Liver (tissue), 9 donors: ENCODE results near the gene BFSP1. TPM values are rescaled to one million over a fixed set of nuclear protein-coding genes. Genes with fewer than 3 reads are reported as not detected.

ENCODE experiments used
- DNase-seq: peaks from one replicate; pipeline ENCODE4 v3.0.0-alpha.2; 2017; ENCODE audit warnings: low spot score
- H3K27ac ChIP-seq, 2 donors: one replicate each; pipeline ENCODE4 v1.7.0; 2013; ENCODE audit warnings: inconsistent platforms in 2 of 2, low read length in 2 of 2, control low read depth in 1 of 2, low read depth in 1 of 2, mild to moderate bottlenecking in 1 of 2
- H3K27me3 ChIP-seq, 4 donors: one replicate each; pipeline versions ENCODE4 v1.6.1 to v1.7.0; 2013; ENCODE audit warnings: low read length in 3 of 4, inconsistent platforms in 1 of 4, mild to moderate bottlenecking in 1 of 4, moderate library complexity in 1 of 4; ENCODE audit not compliant: control insufficient read depth in 4 of 4, insufficient read depth in 4 of 4
- H3K36me3 ChIP-seq, 4 donors: one replicate each; pipeline versions ENCODE4 v1.6.1 to v1.7.0; 2013; ENCODE audit warnings: low read length in 3 of 4, mild to moderate bottlenecking in 3 of 4, low read depth in 1 of 4, moderate library complexity in 1 of 4; ENCODE audit not compliant: control insufficient read depth in 4 of 4, insufficient read depth in 3 of 4
- H3K4me1 ChIP-seq, 4 donors: one replicate each; pipeline versions ENCODE4 v1.6.1 to v1.7.0; 2013; ENCODE audit warnings: low read length in 3 of 4, mild to moderate bottlenecking in 3 of 4, moderate library complexity in 1 of 4; ENCODE audit not compliant: control insufficient read depth in 4 of 4, insufficient read depth in 4 of 4
- H3K4me3 ChIP-seq, 3 donors: one replicate each; pipeline versions ENCODE4 v1.6.1 to v1.7.0; 2013; ENCODE audit warnings: low read length in 3 of 3, control low read depth in 1 of 3, low read depth in 1 of 3, mild to moderate bottlenecking in 1 of 3
- H3K9ac ChIP-seq, 2 donors: one replicate each; pipeline ENCODE4 v1.7.0; 2013; ENCODE audit warnings: low read length in 2 of 2, mild to moderate bottlenecking in 2 of 2, moderate library complexity in 2 of 2, control low read depth in 1 of 2, low read depth in 1 of 2
- H3K9me3 ChIP-seq, 4 donors: one replicate each; pipeline versions ENCODE4 v1.6.1 to v1.7.0; 2013; ENCODE audit warnings: low read length in 3 of 4; ENCODE audit not compliant: control insufficient read depth in 4 of 4
- EGR1 ChIP-seq, 2 donors: IDR thresholded peaks; 2 replicates each; pipeline ENCODE4 v1.6.1; 2016 to 2018; ENCODE audit warnings: antibody characterized with exemption in 2 of 2, low read depth in 2 of 2
- FOXA1 ChIP-seq: IDR thresholded peaks from 2 replicates; pipeline ENCODE4 v1.6.1; 2016; ENCODE audit warnings: antibody characterized with exemption
- FOXA2 ChIP-seq: IDR thresholded peaks from 2 replicates; pipeline ENCODE4 v1.6.1; 2016; ENCODE audit warnings: antibody characterized with exemption
- GABPA ChIP-seq, 2 donors: IDR thresholded peaks in 1 of 2; conservative IDR thresholded peaks in 1 of 2; 2 replicates each; pipeline ENCODE4 v1.6.1; 2016; ENCODE audit warnings: antibody characterized with exemption in 2 of 2, mild to moderate bottlenecking in 1 of 2, moderate library complexity in 1 of 2
- HNF4A ChIP-seq, 2 donors: conservative IDR thresholded peaks; 2 replicates each; pipeline ENCODE4 v1.6.1; 2016; ENCODE audit warnings: antibody characterized with exemption in 2 of 2, mild to moderate bottlenecking in 2 of 2
- HNF4G ChIP-seq: IDR thresholded peaks from 2 replicates; pipeline ENCODE4 v1.6.1; 2016; ENCODE audit warnings: antibody characterized with exemption
- JUND ChIP-seq, 2 donors: IDR thresholded peaks; 2 replicates each; pipeline ENCODE4 v1.6.1; 2016; ENCODE audit warnings: antibody characterized with exemption in 2 of 2
- NR2F2 ChIP-seq: IDR thresholded peaks from 2 replicates; pipeline ENCODE4 v1.6.1; 2016; ENCODE audit warnings: antibody characterized with exemption
- RAD21 ChIP-seq, 2 donors: IDR thresholded peaks; 2 replicates each; pipeline ENCODE4 v1.6.1; 2016; ENCODE audit warnings: antibody characterized with exemption in 2 of 2, mild to moderate bottlenecking in 2 of 2
- REST ChIP-seq: IDR thresholded peaks from 2 replicates; pipeline ENCODE4 v1.6.1; 2016; ENCODE audit warnings: antibody characterized with exemption, mild to moderate bottlenecking
- RXRA ChIP-seq, 2 donors: IDR thresholded peaks; 2 replicates each; pipeline ENCODE4 v1.6.1; 2017 to 2018; ENCODE audit warnings: antibody characterized with exemption in 2 of 2, mild to moderate bottlenecking in 1 of 2
- SP1 ChIP-seq: IDR thresholded peaks from 2 replicates; pipeline ENCODE4 v1.6.1; 2018; ENCODE audit warnings: antibody characterized with exemption, mild to moderate bottlenecking
- TAF1 ChIP-seq: conservative IDR thresholded peaks from 2 replicates; pipeline ENCODE4 v1.6.1; 2016; ENCODE audit warnings: antibody characterized with exemption, mild to moderate bottlenecking
- YY1 ChIP-seq: IDR thresholded peaks from 2 replicates; pipeline ENCODE4 v1.6.1; 2016; ENCODE audit warnings: antibody characterized with exemption, mild to moderate bottlenecking
- ZBTB33 ChIP-seq: IDR thresholded peaks from 2 replicates; pipeline ENCODE4 v1.6.1; 2016; ENCODE audit warnings: antibody characterized with exemption
- WGBS: extraction: QIAGEN DNeasy Blood & Tissue Kit; methylation state at CpG from one replicate; pipeline ENCODE4 v1.1.7; 2013; 5-methylcytosine and 5-hydroxymethylcytosine counted together
- polyA plus RNA-seq, 2 donors: library from polyadenylated mRNA; stranded (reverse) in 1 of 2; unstranded in 1 of 2; fragments of 200-250 nt in 1 of 2; fragments of >200 nt in 1 of 2; fragmentation: Nextera tagmentation in 1 of 2; extraction: Ambion mirVana in 1 of 2; gene quantifications; one replicate each; pipeline versions ENCODE4 v1.2.1 to v1.2.3, GENCODE V29; 2013 to 2015
- total RNA-seq, 2 donors: library from RNA; depleted of rRNA; stranded (reverse); fragments of >200 nt; gene quantifications; one replicate each; pipeline ENCODE4 v1.2.3, GENCODE V29; 2014
- TF ChIP-seq, protein P1 (sequence below): fragments of 150-350 bp; IDR thresholded peaks from 2 replicates; pipeline ENCODE4 v1.5.1; 2017; ENCODE audit warnings: improper control_type of control experiment, low read depth, low read length; ENCODE audit not compliant: missing input control
- TF ChIP-seq, protein P2 (sequence below): IDR thresholded peaks from 2 replicates; pipeline ENCODE4 v1.6.1; 2016; ENCODE audit warnings: antibody characterized with exemption
- TF ChIP-seq, protein P3 (sequence below): IDR thresholded peaks from 2 replicates; pipeline ENCODE4 v1.6.1; 2016; ENCODE audit warnings: antibody characterized with exemption
- donor health status: healthy.
- donor health status: healthy.
- donor health status: healthy.
- donor health status: healthy.
- donor health status: healthy.

BFSP1 gene
- total and polyA plus RNA-seq, 4 donors: 0.14 to 0.28 (median 0.21) TPM

DNA sequence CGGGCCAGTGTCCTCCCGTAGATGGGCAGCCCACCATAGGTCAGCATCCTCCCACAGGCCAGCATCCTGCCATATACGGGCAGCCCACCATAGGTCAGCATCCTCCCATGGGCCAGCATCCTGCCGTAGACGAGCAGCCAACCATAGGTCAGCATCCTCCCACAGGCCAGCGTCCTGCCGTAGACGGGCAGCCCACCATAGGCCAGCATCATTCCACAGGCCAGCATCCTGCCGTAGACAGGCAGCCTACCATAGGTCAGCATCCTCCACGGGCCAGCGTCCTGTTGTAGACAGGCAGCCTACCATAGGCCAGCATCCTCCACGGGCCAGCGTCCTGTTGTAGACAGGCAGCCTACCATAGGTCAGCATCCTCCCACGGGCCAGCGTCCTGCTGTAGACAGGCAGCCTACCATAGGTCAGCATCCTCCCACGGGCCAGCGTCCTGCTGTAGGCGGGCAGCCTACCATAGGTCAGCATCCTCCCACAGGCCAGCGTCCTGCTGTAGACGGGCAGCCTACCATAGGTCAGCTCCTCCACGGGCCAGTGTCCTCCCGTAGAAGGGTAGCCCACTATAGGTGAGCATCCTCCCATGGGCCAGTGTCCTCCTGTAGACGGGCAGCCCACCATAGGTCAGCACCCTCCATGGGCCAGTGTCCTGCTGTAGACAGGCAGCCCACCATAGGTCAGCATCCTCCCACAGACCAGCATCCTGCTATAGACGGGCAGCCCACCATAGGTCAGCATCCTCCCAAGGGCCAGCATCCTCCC, 62.9 kb downstream of the BFSP1 start:
- WGBS: 89% methylated on average over 24 of the region's 24 CpGs

GRCh38 chr20:17467120-17467655, 64.0 kb downstream of the BFSP1 start:
- no peaks in the 10 kb centered on the region for H3K4me1 ChIP-seq
- H3K4me3 ChIP-seq: no peak overlapping the region
- TF ChIP-seq NR2F2 (no peak), TAF1 (no peak), RXRA (IDR thresholded peaks at IDR 0.05) (no peak), FOXA2 (no peak), SP1 (no peak), EGR1 (IDR thresholded peaks at IDR 0.05; ENCODE audit: low read depth in 2 of 2) (no peak), HNF4A (conservative IDR thresholded peaks at IDR 0.05) (no peak), RAD21 (IDR thresholded peaks at IDR 0.05) (no peak), YY1 (no peak), ZBTB33 (no peak), HNF4G (no peak)
- TF ChIP-seq, protein P1, sequence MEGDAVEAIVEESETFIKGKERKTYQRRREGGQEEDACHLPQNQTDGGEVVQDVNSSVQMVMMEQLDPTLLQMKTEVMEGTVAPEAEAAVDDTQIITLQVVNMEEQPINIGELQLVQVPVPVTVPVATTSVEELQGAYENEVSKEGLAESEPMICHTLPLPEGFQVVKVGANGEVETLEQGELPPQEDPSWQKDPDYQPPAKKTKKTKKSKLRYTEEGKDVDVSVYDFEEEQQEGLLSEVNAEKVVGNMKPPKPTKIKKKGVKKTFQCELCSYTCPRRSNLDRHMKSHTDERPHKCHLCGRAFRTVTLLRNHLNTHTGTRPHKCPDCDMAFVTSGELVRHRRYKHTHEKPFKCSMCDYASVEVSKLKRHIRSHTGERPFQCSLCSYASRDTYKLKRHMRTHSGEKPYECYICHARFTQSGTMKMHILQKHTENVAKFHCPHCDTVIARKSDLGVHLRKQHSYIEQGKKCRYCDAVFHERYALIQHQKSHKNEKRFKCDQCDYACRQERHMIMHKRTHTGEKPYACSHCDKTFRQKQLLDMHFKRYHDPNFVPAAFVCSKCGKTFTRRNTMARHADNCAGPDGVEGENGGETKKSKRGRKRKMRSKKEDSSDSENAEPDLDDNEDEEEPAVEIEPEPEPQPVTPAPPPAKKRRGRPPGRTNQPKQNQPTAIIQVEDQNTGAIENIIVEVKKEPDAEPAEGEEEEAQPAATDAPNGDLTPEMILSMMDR: no peak
- TF ChIP-seq, protein P2, sequence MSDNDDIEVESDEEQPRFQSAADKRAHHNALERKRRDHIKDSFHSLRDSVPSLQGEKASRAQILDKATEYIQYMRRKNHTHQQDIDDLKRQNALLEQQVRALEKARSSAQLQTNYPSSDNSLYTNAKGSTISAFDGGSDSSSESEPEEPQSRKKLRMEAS: no peak
- H3K27me3 ChIP-seq: no peaks in the 10 kb centered on the region
- no peak for DNase-seq
- H3K36me3 ChIP-seq: no peaks in the 10 kb centered on the region
- no peak overlapping the region for H3K27ac ChIP-seq
- peaks cover 0 to 2% (median 0%) of the 10 kb centered on the region in 4 donors for H3K9me3 ChIP-seq
- no peak overlapping the region for H3K9ac ChIP-seq
- 75% methylated on average over 4 of the region's 4 CpGs for WGBS

More for the DNA sequence above, 62.9 kb downstream of the BFSP1 start:
- Histone ChIP-seq H3K4me3 (no peak overlapping the region), H3K27ac (no peak overlapping the region), H3K36me3 (no peaks in the 10 kb centered on the region), H3K9ac (no peak overlapping the region), H3K9me3 (no peaks in the 10 kb centered on the region), H3K4me1 (no peaks in the 10 kb centered on the region), H3K27me3 (no peaks in the 10 kb centered on the region)
- no peak for DNase-seq
- TF ChIP-seq HNF4A (conservative IDR thresholded peaks at IDR 0.05): no peak
- no peak for TF ChIP-seq REST
- TF ChIP-seq, protein P2: no peak
- TF ChIP-seq, protein P3, sequence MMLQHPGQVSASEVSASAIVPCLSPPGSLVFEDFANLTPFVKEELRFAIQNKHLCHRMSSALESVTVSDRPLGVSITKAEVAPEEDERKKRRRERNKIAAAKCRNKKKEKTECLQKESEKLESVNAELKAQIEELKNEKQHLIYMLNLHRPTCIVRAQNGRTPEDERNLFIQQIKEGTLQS: no peak
- no peak for TF ChIP-seq YY1
- no peak for TF ChIP-seq RAD21 (IDR thresholded peaks at IDR 0.05)
- TF ChIP-seq SP1: no peak
- TF ChIP-seq FOXA2: no peak
- no peak for TF ChIP-seq GABPA (IDR thresholded peaks at IDR 0.05 in 1 of 2, conservative IDR thresholded peaks at IDR 0.05 in 1 of 2)
- TF ChIP-seq TAF1: no peak
- no peak for TF ChIP-seq NR2F2
- no peak for TF ChIP-seq RXRA (IDR thresholded peaks at IDR 0.05)
- no peak for TF ChIP-seq FOXA1
- TF ChIP-seq HNF4G: no peak
- TF ChIP-seq JUND (IDR thresholded peaks at IDR 0.05): no peak
